ENCODE results near the gene LATS2. TPM values are rescaled to one million over a fixed set of nuclear protein-coding genes. Genes with fewer than 3 reads are reported as not detected.
"Not testable (repeated sequence)": the region's sequence is repeated elsewhere in the genome, so short reads cannot be mapped to it uniquely, and the experiment has no call there.

The LATS2 gene
- total RNA-seq, 4 donors from 2014 or later: 49.8 to 93.8 (median 77.0) TPM

DNA sequence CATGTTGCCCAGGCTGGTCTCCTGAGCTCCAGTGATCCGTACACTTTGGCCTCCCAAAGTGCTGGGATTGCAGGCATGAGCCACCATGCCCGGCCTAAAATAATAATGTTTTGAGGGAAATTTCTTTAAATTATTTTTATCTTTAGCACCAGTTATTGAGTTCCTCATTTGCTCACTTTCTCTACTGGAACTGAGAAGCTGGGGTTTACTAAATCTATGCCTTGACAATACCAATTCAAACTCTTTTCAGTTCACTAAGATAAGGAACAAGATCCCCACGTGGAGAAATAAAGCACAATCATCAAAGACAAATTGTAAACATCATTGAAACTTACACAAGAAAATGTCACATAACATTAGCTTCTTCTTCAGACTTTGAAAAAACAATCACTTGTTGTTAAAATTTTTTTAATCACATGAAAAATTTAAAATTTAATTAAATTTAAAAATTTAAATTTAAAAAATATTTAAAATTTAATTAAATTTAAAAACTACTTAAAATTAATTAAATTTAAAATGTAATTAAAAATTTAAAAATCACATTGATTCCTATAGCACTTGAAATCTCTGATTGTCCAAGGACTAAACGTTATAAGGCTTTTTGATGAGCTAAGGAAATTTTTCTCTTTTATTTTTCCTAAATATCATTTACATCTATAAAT lies 133.7 kb downstream of the LATS2 start:
- H3K4me1 ChIP-seq: no peaks in the 10 kb centered on the region
- H3K27ac ChIP-seq (replicated peaks in 1 of 4): no peak overlapping the region
- H3K4me3 ChIP-seq: no peak overlapping the region
- DNase-seq (ENCODE audit: extremely low spot score): no peak
- intact Hi-C loops (cut with DNase I): no loop called here
- H3K27me3 ChIP-seq: no peaks in the 10 kb centered on the region
- 69% methylated on average over 4 of the region's 4 CpGs for WGBS
- no peaks in the 10 kb centered on the region for H3K9me3 ChIP-seq
- no peaks in the 10 kb centered on the region for H3K36me3 ChIP-seq
- TF ChIP-seq POLR2A (IDR thresholded peaks at IDR 0.05; ENCODE audit: low read depth): no peak
- TF ChIP-seq, protein P1, sequence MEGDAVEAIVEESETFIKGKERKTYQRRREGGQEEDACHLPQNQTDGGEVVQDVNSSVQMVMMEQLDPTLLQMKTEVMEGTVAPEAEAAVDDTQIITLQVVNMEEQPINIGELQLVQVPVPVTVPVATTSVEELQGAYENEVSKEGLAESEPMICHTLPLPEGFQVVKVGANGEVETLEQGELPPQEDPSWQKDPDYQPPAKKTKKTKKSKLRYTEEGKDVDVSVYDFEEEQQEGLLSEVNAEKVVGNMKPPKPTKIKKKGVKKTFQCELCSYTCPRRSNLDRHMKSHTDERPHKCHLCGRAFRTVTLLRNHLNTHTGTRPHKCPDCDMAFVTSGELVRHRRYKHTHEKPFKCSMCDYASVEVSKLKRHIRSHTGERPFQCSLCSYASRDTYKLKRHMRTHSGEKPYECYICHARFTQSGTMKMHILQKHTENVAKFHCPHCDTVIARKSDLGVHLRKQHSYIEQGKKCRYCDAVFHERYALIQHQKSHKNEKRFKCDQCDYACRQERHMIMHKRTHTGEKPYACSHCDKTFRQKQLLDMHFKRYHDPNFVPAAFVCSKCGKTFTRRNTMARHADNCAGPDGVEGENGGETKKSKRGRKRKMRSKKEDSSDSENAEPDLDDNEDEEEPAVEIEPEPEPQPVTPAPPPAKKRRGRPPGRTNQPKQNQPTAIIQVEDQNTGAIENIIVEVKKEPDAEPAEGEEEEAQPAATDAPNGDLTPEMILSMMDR (IDR thresholded peaks at IDR 0.05): no peak
- TF ChIP-seq POLR2AphosphoS5 (IDR thresholded peaks at IDR 0.05): no peak

DNA sequence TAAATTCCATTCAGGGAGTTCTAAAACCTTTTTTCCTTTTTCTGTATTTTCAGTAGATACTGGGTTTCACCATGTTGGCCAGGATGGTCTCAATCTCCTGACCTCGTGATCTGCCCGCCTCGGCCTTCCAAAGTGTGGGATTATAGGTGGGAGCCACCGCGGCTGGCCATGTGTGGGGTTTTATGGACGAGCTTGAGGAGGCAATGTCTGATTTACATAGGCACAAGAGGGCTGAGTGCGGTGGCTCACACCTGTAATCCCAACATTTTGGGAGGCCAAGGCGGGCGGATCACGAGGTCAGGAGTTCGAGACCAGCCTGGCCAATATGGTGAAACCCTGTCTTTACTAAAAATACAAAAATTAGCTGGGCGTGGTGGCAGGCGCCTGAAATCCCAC lies 136.0 kb downstream of the LATS2 start:
- WGBS: 78% methylated on average over 9 of the region's 13 CpGs
- H3K27ac ChIP-seq (replicated peaks in 1 of 4); H3K27me3 ChIP-seq; H3K9me3 ChIP-seq; H3K4me1 ChIP-seq; H3K4me3 ChIP-seq; DNase-seq (ENCODE audit: extremely low spot score); H3K36me3 ChIP-seq: not testable (repeated sequence)
- intact Hi-C loops (cut with DNase I): loop anchor here (2.0 kb wide), 1 partner anchor 213 kb away; no protein-coding TSS in a partner anchor

DNA sequence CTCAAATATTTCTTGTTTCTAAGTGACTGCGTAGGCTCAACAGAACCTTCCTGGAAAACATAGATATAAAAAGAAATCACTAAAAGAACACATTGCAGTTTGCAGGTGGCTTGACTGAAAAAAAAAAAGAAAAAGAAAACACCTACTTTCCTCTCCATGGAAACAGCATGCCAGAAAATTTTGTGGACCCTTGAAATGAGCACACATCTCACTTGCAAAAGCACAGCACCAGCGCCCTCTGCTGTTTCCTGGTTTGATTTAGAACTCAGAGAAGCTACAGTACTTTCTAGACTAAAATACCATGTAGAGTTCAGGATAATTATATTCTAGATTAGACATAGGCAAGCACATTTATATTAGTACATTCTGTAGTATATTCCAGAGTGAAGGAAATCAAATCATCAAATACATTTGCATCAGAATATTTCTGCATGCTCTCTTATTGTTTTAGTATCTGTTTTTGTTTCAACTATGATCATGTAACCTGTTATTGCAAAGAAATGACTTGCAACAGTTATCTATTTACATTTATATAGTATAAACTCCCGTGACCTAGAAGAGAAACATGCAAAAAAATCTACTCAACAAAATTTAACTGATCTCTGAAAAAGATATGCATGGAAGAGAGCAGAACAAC lies 136.5 kb downstream of the LATS2 start:
- WGBS: 36% methylated on average over 3 of the region's 3 CpGs
- no peaks in the 10 kb centered on the region for H3K36me3 ChIP-seq
- H3K27ac ChIP-seq (replicated peaks in 1 of 4): no peak overlapping the region
- H3K4me1 ChIP-seq: no peaks in the 10 kb centered on the region
- intact Hi-C loops (cut with DNase I): loop anchor here (2.0 to 5.0 kb wide), 2 partner anchors 212 to 428 kb away; no protein-coding TSS in a partner anchor
- peak; percentile 93 for DNase-seq (ENCODE audit: extremely low spot score)
- H3K27me3 ChIP-seq: no peaks in the 10 kb centered on the region
- no peak for TF ChIP-seq POLR2AphosphoS5 (IDR thresholded peaks at IDR 0.05)
- TF ChIP-seq, protein P1 (IDR thresholded peaks at IDR 0.05): peak; percentile 70 to 74 (median 72)
- H3K4me3 ChIP-seq: no peak overlapping the region
- no peaks in the 10 kb centered on the region for H3K9me3 ChIP-seq

DNA sequence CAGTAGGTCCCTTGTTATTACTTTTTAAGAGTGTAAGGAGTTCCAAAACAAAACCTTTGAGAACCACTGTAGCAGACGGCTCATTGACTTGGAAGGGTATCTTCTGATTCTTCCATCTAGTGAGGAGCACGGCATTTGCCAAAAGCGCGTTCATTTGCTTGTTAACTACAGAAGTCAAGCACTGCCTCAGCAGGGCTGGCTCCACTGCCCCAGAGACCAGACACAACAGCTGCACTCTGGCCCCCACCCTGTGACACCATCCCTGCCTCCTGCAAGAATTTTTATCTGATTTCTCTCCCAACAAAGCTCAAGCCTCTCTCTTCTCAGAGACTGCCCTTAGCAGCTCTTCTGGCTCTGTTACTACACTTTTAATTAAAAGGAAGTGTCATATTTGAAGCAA lies 138.1 kb downstream of the LATS2 start:
- WGBS: 73% methylated on average over 4 of the region's 4 CpGs

More for the DNA sequence above, 138.1 kb downstream of the LATS2 start:
- intact Hi-C loops (cut with DNase I): loop anchor here (5.0 kb wide), 1 partner anchor 426 kb away; no protein-coding TSS in a partner anchor
- DNase-seq (ENCODE audit: extremely low spot score): no peak
- no peak for TF ChIP-seq EP300 (IDR thresholded peaks at IDR 0.05)
- no peak for TF ChIP-seq POLR2AphosphoS5 (IDR thresholded peaks at IDR 0.05)
- no peak for TF ChIP-seq POLR2A (IDR thresholded peaks at IDR 0.05; ENCODE audit: low read depth)
- TF ChIP-seq, protein P1 (IDR thresholded peaks at IDR 0.05): no peak
- Histone ChIP-seq H3K27me3 (no peaks in the 10 kb centered on the region), H3K9me3 (no peaks in the 10 kb centered on the region), H3K4me3 (no peak overlapping the region), H3K27ac (replicated peaks in 1 of 4) (no peak overlapping the region), H3K4me1 (no peaks in the 10 kb centered on the region), H3K36me3 (no peaks in the 10 kb centered on the region)

Small RNA genes within 50 kb of the gene (small RNA-seq; reads per million reads assigned to genes)
- 0 reads per million in 3 donors for gene PPIAP27
- gene RNU4-9P: 0 to 0.56 (median 0.17) reads per million in 3 donors

Other genes with a start within 250 kb of the LATS2 start
- gene XPO4, start 158.8 kb downstream of the LATS2 start, total RNA-seq: 10 to 100 TPM; 12.6 to 17.3 (median 15.2) TPM
- 10 to 100 TPM; 55.3 to 63.8 (median 57.0) TPM for gene SAP18, start 78.5 kb upstream of the LATS2 start, total RNA-seq
- gene SKA3, start 115.0 kb upstream of the LATS2 start, total RNA-seq: under 1 TPM in 3 of 4 donors, not detected in 1; 0.23 to 0.83 (median 0.66) TPM
- gene MRPL57, start 115.1 kb upstream of the LATS2 start, total RNA-seq: 10 to 100 TPM; 28.0 to 48.2 (median 32.1) TPM

Measured in esophagus muscularis mucosa (tissue), 4 donors.